Brain microvascular endothelial cell (primary cell): ENCODE measurements around the gene RAB5A.
"Not testable (repeated sequence)": the region's sequence is repeated elsewhere in the genome, so short reads cannot be mapped to it uniquely, and the experiment has no call there.

Experiments used
- DNase-seq: peaks from one replicate; pipeline ENCODE4 v3.0.0-alpha.2; 2020
- H3K27ac ChIP-seq: fragments of 250-450 bp; sonication (Bioruptor Pico); 2 replicates; pipeline ENCODE4 v1.5.1; 2020; ENCODE audit warnings: mild to moderate bottlenecking, moderate library complexity
- H3K27me3 ChIP-seq: fragments of 250-450 bp; sonication (Bioruptor Pico); replicated peaks from 2 replicates; pipeline ENCODE4 v1.5.1; 2020; ENCODE audit warnings: mild to moderate bottlenecking
- H3K36me3 ChIP-seq: fragments of 250-450 bp; sonication (Bioruptor Pico); replicated peaks from 2 replicates; pipeline ENCODE4 v1.5.1; 2020; ENCODE audit warnings: mild to moderate bottlenecking
- H3K4me3 ChIP-seq: 2 replicates; pipeline ENCODE4 v1.5.1; 2011; ENCODE audit warnings: low read depth, mild to moderate bottlenecking, control low read depth, low read length, moderate library complexity
- CTCF ChIP-seq: IDR thresholded peaks from 2 replicates; pipeline ENCODE4 v1.5.1; 2011; ENCODE audit warnings: low read depth, mild to moderate bottlenecking, moderate library complexity, low read length, control low read depth, inconsistent platforms; ENCODE audit errors: missing control alignments
- in situ Hi-C: cut with HindIII; loops from 2 replicates; pipeline ENCODE4 v1.10.0; 2017; ENCODE audit warnings: low sequenced_read_pairs, low pct_ligation_motif_present

Gene RAB5A

GRCh38 chr3:20007960-20008359 lies 61.1 kb downstream of the RAB5A start:
- in situ Hi-C loops = no loop called here
- no peak for DNase-seq
- H3K27ac ChIP-seq = no peak overlapping the region
- no peak overlapping the region for H3K4me3 ChIP-seq
- no peaks in the 10 kb centered on the region for H3K27me3 ChIP-seq
- H3K36me3 ChIP-seq = no peaks in the 10 kb centered on the region
- no peak for TF ChIP-seq CTCF

GRCh38 chr3:20008646-20009045 lies 61.7 kb downstream of the RAB5A start:
- no peak overlapping the region for H3K4me3 ChIP-seq
- no peaks in the 10 kb centered on the region for H3K36me3 ChIP-seq
- in situ Hi-C loops = no loop called here
- H3K27ac ChIP-seq = no peak overlapping the region
- H3K27me3 ChIP-seq = no peaks in the 10 kb centered on the region
- TF ChIP-seq CTCF = no peak
- DNase-seq = no peak

- no peak for TF ChIP-seq CTCF
- Histone ChIP-seq H3K27ac (no peak within 1 kb of the TSS), H3K27me3 (no peaks in the 10 kb centered on the region), H3K36me3 (no peaks in the 10 kb centered on the region), H3K4me3 (no peak within 1 kb of the TSS)
- DNase-seq = no peak
- in situ Hi-C loops = no loop called here
Observed at GRCh38 chr3:20012164-20012563, 65.3 kb downstream of the RAB5A start, which contains the start of gene PP2D1. TSS of gene PP2D1 (minus strand) at chr3:20012264. CDS start at chr3:20012072, 192 bp downstream.

- no peak for TF ChIP-seq CTCF
- Histone ChIP-seq H3K4me3 (no peak overlapping the region), H3K27ac (no peak overlapping the region), H3K27me3 (no peaks in the 10 kb centered on the region), H3K36me3 (no peaks in the 10 kb centered on the region)
- DNase-seq = no peak
- in situ Hi-C loops = no loop called here
Observed at GRCh38 chr3:20013396-20013795, 66.5 kb downstream of the RAB5A start.

- Histone ChIP-seq H3K27me3 (no peaks in the 10 kb centered on the region), H3K27ac (no peak overlapping the region), H3K36me3 (no peaks in the 10 kb centered on the region), H3K4me3 (no peak overlapping the region)
- in situ Hi-C loops = no loop called here
- DNase-seq = no peak
- no peak for TF ChIP-seq CTCF
Observed at GRCh38 chr3:20015525-20015924, 68.6 kb downstream of the RAB5A start.

- H3K36me3 ChIP-seq, H3K27me3 ChIP-seq, DNase-seq, in situ Hi-C loops, H3K27ac ChIP-seq, H3K4me3 ChIP-seq: not testable (repeated sequence)
Observed at GRCh38 chr3:20016076-20016475, 69.2 kb downstream of the RAB5A start.
